HL-60 (cell line): ENCODE results near the gene LGI1.

Experiments
- CTCF ChIP-seq: IDR thresholded peaks from one replicate; pipeline ENCODE4 v1.5.1; 2011; ENCODE audit warnings: low read length, control low read depth, inconsistent platforms; ENCODE audit not compliant: insufficient read depth
- POLR2AphosphoS5 ChIP-seq: IDR thresholded peaks from 2 replicates; pipeline ENCODE4 v1.6.1; 2012; ENCODE audit warnings: low read depth
- REST ChIP-seq: IDR thresholded peaks from 2 replicates; pipeline ENCODE4 v1.6.1; 2012; ENCODE audit warnings: low read depth; ENCODE audit not compliant: insufficient replicate concordance

- TF ChIP-seq POLR2AphosphoS5 (no peak), CTCF (no peak), REST (no peak)
Observed at GRCh38 chr10:93758891-93759410, 1.2 kb downstream of the LGI1 start.
